Measurements from ENCODE around the gene TPO.

TPO gene

DNA sequence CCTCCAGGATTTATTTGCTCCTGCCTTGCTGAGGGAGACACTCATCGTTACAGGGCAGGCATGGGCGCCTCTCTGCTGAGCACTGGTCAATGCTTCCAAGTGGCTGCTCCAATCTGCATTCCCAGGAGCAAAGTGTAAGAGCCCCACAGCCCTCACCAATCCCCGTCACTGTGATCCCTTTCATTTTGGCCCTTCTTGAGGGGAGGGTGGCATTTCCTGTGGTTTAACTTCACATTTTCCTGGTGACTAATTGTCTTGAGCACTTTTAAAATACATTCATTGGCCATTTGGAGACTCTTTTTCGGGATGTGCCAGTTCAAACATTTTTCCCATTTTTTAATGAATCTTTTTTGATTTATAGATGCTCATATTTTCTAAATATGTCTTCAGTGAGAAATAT is 33.0 kb downstream of the TPO start:
- Histone ChIP-seq H3K4me3 (ENCODE audit: low read depth, low read length) (no peak overlapping the region), H3K27ac (no peak overlapping the region), H3K36me3 (replicated peaks) (no peaks in the 10 kb centered on the region), H3K27me3 (replicated peaks) (no peaks in the 10 kb centered on the region)
- DNase-seq, result no peak
- no peak for TF ChIP-seq CTCF (IDR thresholded peaks at IDR 0.05; ENCODE audit: low read depth, low read length, missing control alignments)
- in situ Hi-C loops (cut with HindIII; ENCODE audit: low pct_ligation_motif_present, low sequenced_read_pairs), result no loop called here

DNA sequence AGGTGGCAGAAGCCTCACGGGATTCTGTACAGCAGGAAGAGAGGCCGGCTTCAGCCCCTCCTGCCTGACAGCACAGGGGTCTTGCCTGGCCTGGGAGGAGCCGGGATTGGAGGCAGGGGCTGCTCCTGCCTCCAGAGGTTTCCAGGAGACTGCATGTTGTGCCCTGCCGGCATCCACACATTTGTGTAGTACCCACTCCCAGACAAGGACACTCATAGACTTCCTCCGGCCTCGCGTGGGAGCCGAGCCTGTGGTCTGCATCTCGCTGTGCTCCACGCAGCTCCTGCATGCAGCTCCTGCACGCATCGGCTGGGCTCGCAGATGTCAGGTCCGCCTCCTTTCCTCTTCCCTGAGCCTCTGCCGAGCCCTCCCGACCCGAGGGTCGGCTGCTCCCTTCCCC is 34.7 kb downstream of the TPO start:
- Histone ChIP-seq H3K27ac (no peak overlapping the region), H3K36me3 (replicated peaks) (no peaks in the 10 kb centered on the region), H3K27me3 (replicated peaks) (no peaks in the 10 kb centered on the region), H3K4me3 (ENCODE audit: low read depth, low read length) (no peak overlapping the region)
- in situ Hi-C loops (cut with HindIII; ENCODE audit: low pct_ligation_motif_present, low sequenced_read_pairs), result no loop called here
- no peak for TF ChIP-seq CTCF (IDR thresholded peaks at IDR 0.05; ENCODE audit: low read depth, low read length, missing control alignments)
- no peak for DNase-seq

DNA sequence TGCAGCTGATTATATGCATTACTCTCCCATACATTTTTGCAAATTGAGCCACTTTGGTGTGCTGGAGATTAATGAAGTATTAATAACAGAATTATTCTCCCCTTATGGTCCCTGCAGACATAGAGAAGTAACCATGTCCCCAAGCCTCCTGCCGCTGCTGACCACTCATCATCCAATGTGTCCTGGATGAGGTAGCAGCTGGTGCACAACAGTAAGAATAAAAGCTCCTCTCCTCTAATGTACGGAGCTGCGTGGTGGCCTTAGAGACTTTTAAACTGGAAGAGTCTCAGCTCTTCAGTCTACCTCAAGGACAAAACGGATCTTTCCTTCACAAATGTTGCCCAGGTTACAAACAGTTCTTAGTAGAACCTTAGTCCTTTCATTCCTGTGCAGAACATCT is 37.7 kb downstream of the TPO start:
- no peaks in the 10 kb centered on the region for H3K27me3 ChIP-seq (replicated peaks)
- no peak for TF ChIP-seq CTCF (IDR thresholded peaks at IDR 0.05; ENCODE audit: low read depth, low read length, missing control alignments)
- DNase-seq, result no peak
- H3K4me3 ChIP-seq (ENCODE audit: low read depth, low read length), result no peak overlapping the region
- H3K36me3 ChIP-seq (replicated peaks), result no peaks in the 10 kb centered on the region
- in situ Hi-C loops (cut with HindIII; ENCODE audit: low pct_ligation_motif_present, low sequenced_read_pairs), result no loop called here
- no peak overlapping the region for H3K27ac ChIP-seq

- no peak for TF ChIP-seq CTCF (IDR thresholded peaks at IDR 0.05; ENCODE audit: low read depth, low read length, missing control alignments)
- DNase-seq, result no peak
- Histone ChIP-seq H3K36me3 (replicated peaks) (no peaks in the 10 kb centered on the region), H3K27me3 (replicated peaks) (no peaks in the 10 kb centered on the region), H3K27ac (no peak overlapping the region), H3K4me3 (ENCODE audit: low read depth, low read length) (no peak overlapping the region)
- in situ Hi-C loops (cut with HindIII; ENCODE audit: low pct_ligation_motif_present, low sequenced_read_pairs), result no loop called here
These were observed 38.2 kb downstream of the TPO start for GRCh38 chr2:1451422-1451821.

DNA sequence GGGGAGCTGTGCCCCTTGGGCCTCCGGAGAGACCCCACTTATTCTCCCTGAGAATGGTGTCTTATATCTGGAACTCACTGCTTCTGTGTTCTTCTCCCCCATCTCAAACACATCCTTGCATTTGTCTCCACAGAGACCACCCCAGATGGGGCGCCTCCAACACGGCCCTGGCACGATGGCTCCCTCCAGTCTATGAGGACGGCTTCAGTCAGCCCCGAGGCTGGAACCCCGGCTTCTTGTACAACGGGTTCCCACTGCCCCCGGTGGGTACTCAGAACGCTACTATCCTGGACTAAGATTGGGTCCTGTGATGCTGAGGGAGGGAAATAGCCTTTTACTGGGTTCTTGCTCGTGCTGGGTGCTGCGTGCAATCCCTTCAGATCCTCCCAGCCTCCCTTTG is 40.3 kb downstream of the TPO start:
- in situ Hi-C loops (cut with HindIII; ENCODE audit: low pct_ligation_motif_present, low sequenced_read_pairs), result no loop called here
- no peak for DNase-seq
- Histone ChIP-seq H3K27me3 (replicated peaks) (no peaks in the 10 kb centered on the region), H3K27ac (no peak overlapping the region), H3K4me3 (ENCODE audit: low read depth, low read length) (no peak overlapping the region), H3K36me3 (replicated peaks) (no peaks in the 10 kb centered on the region)
- no peak for TF ChIP-seq CTCF (IDR thresholded peaks at IDR 0.05; ENCODE audit: low read depth, low read length, missing control alignments)

GRCh38 chr2:1454346-1454745 is 41.1 kb downstream of the TPO start:
- no peak for DNase-seq
- Histone ChIP-seq H3K27ac (no peak overlapping the region), H3K36me3 (replicated peaks) (no peaks in the 10 kb centered on the region), H3K27me3 (replicated peaks) (no peaks in the 10 kb centered on the region), H3K4me3 (ENCODE audit: low read depth, low read length) (no peak overlapping the region)
- no peak for TF ChIP-seq CTCF (IDR thresholded peaks at IDR 0.05; ENCODE audit: low read depth, low read length, missing control alignments)
- in situ Hi-C loops (cut with HindIII; ENCODE audit: low pct_ligation_motif_present, low sequenced_read_pairs), result no loop called here
